COR-L47 (cell line): ENCODE results near the gene TNIP3.
"Not testable (repeated sequence)": the region's sequence is repeated elsewhere in the genome, so short reads cannot be mapped to it uniquely, and the experiment has no call there.

Experiments used
- DNase-seq: peaks from one replicate; lab custom pipeline; 2025; lab: John Stamatoyannopoulos, UW

The TNIP3 gene

DNA sequence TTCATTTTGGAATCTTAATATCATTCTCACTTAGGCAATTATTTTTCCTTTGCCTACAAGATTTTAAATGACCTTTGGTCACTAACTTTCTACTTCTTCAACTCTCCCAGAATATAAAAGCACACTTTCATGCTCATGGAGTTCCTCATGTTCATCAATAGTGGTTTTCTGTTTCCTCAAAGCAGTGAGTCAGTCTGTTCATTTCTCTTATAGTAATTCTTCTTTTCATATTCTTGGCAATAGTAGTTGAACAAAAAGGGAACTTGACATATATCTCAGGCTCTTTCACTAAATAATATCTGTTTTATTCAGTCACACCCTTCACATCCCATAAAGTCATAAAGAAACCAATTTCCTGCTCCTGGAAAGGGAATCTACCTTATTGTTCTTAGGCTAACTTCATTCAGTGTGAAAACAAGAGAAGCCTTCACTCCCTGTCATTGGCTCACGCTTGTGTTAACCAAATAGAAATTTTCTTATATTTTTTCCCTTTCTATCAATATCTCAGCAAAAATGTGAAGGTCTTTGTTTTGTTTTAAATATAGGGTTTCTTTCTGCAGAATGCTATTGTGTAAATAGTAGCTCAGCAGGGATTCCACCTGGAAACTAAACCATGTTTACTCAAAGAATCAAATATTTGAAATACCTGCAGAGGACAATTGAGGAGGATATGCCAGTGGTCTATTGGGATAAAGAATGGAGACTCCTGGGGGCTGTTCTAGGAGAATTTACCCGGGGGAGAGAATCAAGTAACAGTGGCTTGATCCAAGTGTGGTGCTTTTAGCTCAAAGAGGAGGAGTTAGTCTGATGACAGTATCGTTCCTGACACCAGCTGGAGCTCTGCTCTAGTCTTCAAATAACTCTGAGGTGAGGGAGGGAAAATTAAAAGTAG is 13.4 kb upstream of the TNIP3 start:
- DNase-seq = no peak

- DNase-seq = no peak
Measured at GRCh38 chr4:121176082-121176934, 12.2 kb upstream of the TNIP3 start.

GRCh38 chr4:121171477-121171876 is 7.4 kb upstream of the TNIP3 start:
- not testable (repeated sequence) for DNase-seq

- DNase-seq = no peak
Measured at GRCh38 chr4:121168446-121169281, 4.5 kb upstream of the TNIP3 start.

GRCh38 chr4:121166976-121167375 is 2.9 kb upstream of the TNIP3 start:
- DNase-seq = no peak

DNA sequence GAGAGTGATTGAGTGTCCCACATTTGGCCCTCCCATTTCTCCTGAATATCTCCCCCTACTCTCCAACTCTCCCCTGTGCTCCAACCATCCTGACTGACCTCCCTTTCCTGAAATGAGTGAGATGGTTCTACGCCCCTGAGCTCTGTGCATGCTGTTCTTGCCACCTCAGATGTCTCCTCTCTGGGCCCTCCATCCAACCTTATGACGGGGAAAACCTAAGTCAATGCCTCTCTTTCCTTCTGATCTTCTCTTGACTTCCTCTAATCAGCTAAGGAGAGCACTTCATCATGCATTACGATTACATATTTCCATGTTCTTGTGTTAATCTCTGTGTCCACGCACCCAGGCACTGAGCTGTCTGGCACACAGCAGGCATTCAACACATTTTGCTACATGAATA is 1.1 kb upstream of the TNIP3 start:
- DNase-seq = no peak

GRCh38 chr4:121156822-121157769 is 7.0 kb downstream of the TNIP3 start:
- no peak for DNase-seq

GRCh38 chr4:121155893-121156292 is 8.2 kb downstream of the TNIP3 start:
- no peak for DNase-seq

- DNase-seq = no peak
Measured at GRCh38 chr4:121154103-121154515, 10.0 kb downstream of the TNIP3 start.

GRCh38 chr4:121151942-121152341 is 12.2 kb downstream of the TNIP3 start:
- no peak for DNase-seq

GRCh38 chr4:121150486-121150885 is 13.6 kb downstream of the TNIP3 start:
- no peak for DNase-seq

DNA sequence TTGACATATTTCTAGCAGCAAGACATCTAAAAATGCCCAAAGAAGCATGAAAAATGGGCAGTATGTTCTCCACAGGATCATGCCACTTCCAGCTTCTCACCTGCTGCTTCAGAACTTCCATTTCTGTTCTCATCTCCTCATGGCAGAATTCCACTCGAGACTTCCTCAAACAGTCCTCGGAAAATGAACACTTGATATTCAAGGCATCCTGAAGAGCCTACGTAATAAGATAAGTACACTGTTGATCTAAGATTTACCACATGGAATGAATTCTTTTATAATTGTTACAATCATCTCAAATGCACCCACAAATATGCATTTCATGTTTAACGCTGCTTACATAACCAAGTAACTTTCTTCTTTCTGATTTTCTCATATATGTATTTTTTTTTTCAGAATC is 14.1 kb downstream of the TNIP3 start:
- no peak for DNase-seq

DNA sequence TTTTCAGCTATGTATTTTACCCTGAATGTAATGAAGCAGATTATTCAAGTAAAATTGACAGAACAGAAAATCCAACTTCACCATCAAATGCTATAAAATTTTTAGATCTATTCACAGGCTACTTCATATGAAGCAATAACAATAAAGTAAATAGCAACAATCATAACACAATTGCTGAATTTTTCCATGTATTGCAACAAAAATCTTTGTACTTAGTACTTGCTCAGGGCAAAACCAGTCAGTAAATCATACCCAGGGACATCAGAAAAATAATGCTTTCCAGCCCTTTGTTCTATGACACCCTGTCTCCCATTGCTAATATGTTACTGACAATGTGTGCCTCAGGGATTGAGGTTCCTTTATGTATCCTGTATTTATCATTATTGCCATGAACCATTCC is 15.5 kb downstream of the TNIP3 start:
- no peak for DNase-seq

DNA sequence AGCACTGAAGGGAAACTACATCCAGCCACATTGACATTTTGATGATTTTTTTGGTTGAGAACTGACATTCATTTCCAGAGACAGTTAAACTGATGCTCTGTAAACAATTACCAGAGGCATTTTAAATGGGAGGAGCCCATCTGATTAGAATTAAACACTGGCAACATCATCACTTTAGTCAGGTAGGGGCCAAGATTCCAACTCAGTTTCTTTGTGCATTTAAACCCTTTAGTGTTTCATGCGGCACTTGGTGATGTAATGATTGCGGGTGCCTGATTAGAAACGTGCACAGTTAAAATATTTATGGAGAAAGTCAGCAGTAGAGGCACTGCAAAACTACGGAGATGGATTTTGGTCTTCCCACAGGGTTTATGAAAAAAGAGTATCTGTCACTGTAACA is 16.1 kb downstream of the TNIP3 start:
- DNase-seq = no peak

DNA sequence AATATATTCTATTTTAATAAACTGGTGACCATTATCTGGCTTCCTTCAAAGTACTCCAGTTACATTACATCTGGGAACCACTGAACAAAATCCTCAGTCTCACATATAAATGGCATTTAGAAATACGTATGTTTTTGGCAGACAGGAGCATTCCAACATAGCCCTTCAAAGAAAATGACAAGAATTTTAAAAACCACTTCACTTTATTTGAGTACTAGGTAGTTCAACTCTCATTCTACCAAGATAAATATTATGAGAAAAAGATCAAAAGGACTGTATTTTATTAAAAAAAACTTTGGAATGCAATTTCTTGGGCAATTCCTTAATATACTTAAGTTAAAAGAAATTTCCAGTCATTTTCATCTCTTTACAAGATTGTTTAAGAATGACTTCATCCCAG is 17.6 kb downstream of the TNIP3 start:
- no peak for DNase-seq

- no peak for DNase-seq
Measured at GRCh38 chr4:121145430-121145829, 18.7 kb downstream of the TNIP3 start.

DNA sequence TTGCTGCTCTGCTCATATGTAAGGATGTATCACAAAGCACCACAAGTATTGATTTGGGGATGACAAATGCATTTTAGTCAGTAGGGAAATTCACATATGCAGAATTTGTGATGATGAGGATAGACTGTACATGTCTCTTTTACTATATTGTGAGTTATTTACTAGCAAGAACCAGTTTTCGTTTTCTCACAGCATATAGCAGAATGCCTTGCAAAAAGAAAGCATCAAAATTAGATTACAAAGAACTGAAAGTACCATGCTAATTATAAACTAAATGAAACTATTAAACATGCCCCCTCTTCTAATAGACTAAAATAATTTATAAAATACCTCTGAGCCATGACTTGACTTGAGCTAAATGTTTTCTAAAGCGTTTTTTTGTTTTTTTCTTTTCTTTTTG is 20.1 kb downstream of the TNIP3 start:
- DNase-seq = no peak

- no peak for DNase-seq
Measured at GRCh38 chr4:121143131-121143530, 21.0 kb downstream of the TNIP3 start.

DNA sequence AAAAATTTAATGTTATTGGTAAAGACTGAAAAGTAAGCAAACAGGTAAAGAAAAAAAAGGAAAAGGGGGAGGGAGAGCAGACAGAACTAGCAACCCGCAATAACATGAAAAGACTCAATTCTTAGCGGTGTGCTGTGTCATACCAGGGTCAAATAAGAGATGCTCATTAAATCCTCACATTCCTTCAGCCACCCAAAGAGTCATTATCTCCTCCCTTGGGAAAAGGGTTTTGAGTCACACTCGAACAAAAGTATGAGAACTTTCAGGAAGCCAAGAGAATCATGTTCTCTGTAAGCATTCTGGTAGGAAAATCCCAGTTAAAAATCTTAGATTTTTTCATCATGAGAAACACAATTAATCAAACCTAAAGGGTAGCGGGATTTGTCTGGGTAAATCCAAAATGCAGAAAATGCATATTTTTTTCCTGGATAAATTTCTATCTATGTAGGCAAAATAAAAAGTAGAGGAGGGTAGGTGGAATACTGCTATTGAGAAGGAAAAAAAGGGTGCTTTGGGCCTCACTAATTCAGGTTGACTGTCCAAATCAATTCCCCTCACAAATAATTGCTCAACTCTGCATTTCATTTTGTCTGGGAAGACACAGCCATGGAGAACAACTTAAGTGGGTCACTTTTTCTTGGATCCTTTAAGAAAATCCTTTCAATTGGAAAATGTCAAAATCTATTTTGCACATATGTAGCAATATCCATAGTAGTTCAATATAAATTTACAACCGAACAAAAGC is 23.2 kb downstream of the TNIP3 start:
- DNase-seq = no peak

- DNase-seq = no peak
Measured at GRCh38 chr4:121139533-121140222, 24.4 kb downstream of the TNIP3 start.
